NK-92 treated with Interleukin-12 subunit alpha and Interleukin-12 subunit beta, amount 100 ng/mL, for 24 hours (cell line): ENCODE results near the gene MIB2.
"Not testable (repeated sequence)": the region's sequence is repeated elsewhere in the genome, so short reads cannot be mapped to it uniquely, and the experiment has no call there.

ENCODE experiments used
- DNase-seq: peaks from one replicate; lab custom pipeline; 2025; lab: John Stamatoyannopoulos, UW

MIB2 gene

GRCh38 chr1:1648265-1648664 is 33.0 kb downstream of the MIB2 start:
- not testable (repeated sequence) for DNase-seq

DNA sequence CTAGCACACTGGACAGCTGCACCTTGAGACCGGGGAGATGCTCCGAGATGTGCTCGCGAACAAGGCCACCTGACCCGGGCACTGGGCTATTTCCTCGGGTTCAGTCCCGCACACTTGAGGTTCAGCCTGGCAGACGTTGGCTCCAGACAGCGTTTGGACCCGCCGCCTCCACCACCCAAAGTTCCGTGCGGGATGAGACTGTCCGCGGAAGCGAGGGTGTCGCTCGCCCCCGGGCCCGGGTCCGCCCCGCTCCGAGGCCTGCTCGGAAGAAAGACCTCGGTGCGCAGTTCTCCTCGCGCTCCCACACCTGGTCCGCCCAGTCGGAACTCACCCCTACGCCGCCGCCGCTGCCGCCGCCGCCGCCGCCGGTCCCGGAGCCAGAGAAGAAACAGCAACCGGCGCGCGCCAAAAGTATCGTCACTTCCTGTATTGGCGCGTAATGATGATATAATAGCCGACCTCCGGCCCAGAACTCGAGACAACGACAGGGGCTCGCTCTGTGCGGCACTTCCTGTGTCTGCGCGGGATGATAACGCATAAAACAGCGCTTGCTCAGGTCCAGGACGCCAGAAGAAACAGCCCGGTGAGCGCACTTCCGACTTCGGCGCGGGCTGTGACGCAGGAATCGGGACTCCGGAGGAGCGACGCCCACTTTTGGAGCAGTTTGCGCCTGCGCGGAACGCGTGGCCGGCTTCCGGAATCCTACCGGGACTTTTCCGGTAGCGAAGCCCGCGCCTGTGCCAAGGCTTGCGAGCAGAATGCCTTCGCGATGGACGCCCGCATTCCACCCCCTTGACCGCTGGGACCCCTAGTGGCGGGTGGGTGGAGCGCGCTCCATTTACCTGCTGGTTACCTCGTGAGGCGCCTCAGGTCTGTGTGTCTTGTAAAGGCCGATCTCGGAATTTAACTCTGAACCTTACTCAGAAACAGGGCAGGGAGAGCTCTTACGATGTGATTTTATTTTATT is 43.6 kb downstream of the MIB2 start, which contains the start of gene CDK11B:
TSS of gene CDK11B (minus strand) at position 422 of the 967 bp plus-strand sequence. CDS start 1,519 bp downstream, outside the sequence.
- DNase-seq: peak; percentile 84

- DNase-seq: not testable (repeated sequence)
Observed at GRCh38 chr1:1662392-1662791, 47.1 kb downstream of the MIB2 start.

GRCh38 chr1:1662830-1663560 is 47.7 kb downstream of the MIB2 start:
- DNase-seq: not testable (repeated sequence)

- DNase-seq: not testable (repeated sequence)
Observed at GRCh38 chr1:1664318-1664717, 49.0 kb downstream of the MIB2 start.

- no peak for DNase-seq
Observed at GRCh38 chr1:1664941-1665814, 49.9 kb downstream of the MIB2 start.

DNA sequence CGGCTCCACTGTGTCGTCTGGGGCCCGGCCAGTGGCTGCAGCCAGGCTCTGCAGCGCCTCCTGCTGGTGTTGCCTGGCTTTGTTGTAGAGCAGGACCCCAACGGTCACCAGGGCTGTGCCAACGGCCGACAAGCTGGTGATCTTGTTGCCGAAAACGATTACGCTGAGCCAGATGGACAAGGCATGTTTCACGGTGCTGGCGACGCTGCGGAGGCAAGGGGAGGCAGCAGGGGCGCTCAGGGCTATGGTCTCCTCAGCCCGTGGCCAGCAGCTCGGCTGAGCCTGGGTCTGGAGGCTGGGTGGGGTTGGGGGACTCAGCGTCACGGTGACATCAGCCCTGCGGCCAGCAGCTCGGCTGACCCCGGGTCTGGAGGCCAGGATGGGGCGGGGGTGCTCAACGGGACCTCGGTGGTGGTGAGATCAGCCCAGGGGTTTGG is 50.5 kb downstream of the MIB2 start:
- no peak for DNase-seq

DNA sequence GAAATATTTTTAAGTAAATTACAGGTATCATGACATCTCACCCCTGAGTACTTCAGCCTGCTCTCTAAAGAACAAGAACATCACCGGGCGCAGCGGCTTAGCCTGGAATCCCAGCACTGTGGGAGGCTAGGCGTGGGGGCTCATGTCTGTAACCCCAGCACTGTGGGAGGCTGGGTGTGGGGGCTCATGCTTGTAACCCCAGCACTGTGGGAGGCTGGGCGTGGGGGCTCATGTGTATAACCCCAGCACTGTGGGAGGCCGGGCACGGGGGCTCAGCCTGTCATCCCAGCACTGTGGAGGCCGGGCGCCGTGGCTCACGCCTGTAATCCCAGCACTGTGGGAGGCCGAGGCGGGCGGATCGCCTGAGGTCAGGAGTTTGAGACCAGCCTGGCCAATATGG is 51.2 kb downstream of the MIB2 start:
- no peak for DNase-seq

DNA sequence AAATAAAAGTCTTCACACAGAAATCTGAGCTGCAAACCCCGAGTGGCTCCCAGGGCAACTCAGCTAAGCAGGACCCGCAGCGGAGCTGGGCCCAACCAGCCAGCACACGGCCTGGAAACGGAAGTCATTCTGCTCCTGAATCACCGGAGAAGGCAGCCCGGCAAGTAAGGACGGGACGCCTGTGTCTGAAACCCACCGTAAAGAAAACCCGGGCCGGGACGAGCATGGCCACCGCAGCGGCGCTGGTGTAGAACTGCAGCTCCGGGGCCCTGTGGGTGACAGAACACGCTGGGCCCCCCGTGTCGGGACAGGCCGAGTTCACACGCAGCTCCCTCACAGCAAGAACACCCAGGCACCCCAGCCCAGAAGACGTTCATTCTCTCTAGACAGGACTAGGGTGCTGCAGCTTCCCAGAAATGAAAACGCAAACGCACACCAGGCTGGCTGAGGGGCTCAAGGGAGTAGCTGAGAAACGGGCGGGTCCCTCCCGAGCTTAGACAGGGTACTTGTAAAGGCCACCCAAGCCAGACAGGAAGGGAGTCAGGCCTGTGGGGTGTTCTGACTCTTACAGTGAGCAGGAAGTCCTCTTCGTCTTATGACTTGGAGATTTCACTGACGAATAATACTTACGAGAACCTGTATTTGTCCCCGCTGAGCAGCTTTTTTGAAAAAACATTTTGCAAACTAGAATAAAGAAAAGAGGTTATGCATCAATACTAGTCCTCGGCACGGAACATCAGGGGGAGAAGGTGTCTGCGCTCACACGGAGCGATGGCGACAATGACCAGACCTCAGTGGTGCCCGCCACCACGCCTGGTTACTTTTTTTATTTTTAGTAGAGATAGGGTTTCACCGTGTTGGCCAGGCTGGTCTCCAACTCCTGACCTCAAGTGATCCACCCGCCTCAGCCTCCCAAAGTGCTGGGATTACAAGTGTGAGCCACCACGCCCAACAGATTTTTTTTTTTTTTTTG is 54.5 kb downstream of the MIB2 start:
- DNase-seq: no peak

- no peak for DNase-seq
Observed at GRCh38 chr1:1670866-1671265, 55.6 kb downstream of the MIB2 start.

DNA sequence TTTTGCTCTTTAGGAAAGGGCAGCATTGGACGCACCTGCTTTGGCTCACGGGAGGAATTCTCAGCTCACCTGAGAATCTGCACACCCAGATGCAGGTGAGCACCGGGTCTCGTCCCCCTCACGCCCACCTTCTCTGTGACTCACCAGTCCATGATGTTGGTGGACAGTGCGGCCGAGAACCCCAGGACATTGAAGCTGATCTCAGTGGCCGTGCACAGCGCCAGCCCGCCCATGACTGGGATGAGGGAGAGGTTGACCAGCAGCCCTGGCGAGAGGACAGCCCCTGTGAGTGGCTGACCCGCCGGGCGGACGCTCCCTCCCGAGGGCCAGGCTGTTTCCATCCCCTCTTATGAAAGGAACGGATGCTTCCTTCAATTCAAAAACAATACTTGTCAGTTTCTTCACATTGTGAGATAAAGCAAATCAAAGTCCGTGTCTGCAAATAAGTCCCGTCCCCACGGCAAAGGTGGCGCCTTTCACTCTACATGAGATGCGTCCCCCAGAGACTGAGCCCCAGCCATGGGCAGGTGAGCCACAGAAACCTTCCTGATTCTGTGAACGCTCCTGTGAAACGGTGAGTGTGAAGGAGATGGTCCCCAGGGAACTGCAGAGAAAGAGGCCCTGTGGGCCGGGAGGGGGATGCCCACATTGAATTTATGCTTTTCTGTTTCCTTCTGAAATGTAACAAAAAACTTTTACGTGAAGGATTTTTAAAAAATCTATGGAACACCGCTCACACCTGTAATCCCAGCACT is 56.2 kb downstream of the MIB2 start:
- no peak for DNase-seq

- DNase-seq: no peak
Observed at GRCh38 chr1:1672181-1672965, 57.1 kb downstream of the MIB2 start.

GRCh38 chr1:1674806-1675205 is 59.5 kb downstream of the MIB2 start:
- DNase-seq: not testable (repeated sequence)

GRCh38 chr1:1675218-1675617 is 59.9 kb downstream of the MIB2 start:
- not testable (repeated sequence) for DNase-seq

DNA sequence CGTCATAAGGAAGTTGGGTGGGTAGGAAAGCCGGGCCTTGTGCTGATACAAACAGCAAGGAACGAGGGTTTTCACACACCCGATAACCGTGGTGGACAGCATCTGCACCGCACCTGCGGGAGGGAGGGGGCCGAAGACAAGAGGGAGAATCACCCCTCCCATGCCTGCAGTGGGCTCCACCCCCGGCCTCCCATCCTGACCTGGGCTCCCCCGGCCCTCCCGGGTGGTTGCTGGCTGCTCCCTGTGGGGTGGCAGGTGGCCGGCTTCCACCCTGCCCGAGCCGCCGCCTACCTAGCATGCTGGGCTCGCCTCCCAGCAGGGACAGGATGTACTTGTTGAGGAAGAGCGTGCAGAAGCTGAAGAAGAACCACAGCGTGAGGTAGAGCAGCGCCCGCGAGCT is 60.8 kb downstream of the MIB2 start:
- not testable (repeated sequence) for DNase-seq

GRCh38 chr1:1677718-1678580 is 62.6 kb downstream of the MIB2 start:
- no peak for DNase-seq

DNA sequence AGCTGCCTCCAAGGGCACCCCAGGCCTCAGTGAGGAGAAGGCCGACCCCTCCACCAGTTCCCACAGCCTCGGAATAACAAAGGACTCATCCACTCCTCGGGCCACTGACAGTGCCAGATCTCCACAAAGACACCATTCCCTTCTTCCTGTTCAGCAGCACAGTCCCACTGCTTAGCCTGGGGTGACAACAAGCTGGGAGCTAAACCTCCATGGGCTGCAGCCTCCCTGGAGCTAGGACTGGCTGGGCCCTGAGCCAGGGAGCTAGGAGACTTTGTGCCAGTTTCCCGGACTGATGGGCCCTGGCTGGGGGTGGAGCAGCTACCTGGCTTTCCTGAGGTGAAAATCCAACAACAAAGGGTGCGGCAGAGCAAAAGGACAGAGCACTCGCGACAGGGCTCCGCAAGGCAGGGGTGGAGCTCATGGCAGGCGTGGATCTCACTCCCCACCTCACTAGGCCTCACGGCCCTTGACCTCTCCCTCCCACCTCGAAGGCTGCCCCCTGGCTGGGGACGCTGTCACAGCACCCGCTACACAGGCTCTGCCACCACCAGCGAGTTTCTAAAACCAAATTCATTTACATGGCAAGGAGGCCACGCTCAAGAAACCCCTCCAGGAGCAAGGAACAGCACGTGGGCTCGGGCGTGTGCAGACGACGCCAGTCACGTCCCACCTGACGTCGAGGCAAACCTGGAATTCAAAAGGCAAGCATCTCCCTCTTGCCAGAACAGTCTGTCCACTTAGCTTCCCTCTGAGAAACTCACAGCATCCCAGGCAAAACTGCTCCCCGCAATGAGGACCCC is 63.5 kb downstream of the MIB2 start:
- DNase-seq: no peak
